ENCODE measurements around the gene DGCR8.

DGCR8 gene

DNA sequence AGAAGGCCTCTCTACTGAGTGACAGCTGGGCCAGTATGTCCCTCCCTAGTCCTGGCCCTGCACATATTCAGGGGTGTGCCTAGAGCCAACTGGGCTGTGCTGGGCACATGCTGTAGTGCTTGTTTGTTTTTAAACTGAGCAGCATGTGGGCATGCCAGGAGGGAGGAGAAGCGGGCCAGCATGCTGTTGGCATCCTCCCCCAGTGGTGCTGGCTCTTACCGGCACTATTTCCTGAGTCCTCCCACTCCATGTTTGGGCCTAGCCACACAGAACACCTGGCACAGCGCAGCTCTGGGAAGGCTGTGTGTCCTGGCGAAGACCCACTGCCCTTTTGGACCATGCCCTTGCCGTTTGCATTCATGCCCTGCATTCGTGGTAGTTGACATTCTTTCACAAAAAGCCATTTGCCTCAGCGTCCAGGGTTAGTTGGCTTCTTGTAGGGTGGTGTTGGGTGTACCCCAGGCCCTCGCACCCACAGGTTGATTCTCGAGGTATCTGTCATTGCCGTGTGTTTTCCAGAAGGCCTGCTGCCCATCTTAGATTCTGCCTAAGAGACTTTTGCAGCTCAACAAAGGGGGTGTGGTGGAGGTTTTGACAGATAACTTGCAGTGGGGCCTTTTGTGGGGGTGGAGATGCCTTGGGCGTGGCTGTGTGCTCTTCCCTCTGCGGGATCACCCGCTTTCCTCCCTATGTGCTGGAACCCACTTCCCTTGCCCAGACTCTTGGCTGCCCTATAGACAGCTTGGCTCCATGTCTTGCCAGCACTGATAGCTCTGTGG is 13.6 kb downstream of the DGCR8 start:
- DNase-seq = no peak

DNA sequence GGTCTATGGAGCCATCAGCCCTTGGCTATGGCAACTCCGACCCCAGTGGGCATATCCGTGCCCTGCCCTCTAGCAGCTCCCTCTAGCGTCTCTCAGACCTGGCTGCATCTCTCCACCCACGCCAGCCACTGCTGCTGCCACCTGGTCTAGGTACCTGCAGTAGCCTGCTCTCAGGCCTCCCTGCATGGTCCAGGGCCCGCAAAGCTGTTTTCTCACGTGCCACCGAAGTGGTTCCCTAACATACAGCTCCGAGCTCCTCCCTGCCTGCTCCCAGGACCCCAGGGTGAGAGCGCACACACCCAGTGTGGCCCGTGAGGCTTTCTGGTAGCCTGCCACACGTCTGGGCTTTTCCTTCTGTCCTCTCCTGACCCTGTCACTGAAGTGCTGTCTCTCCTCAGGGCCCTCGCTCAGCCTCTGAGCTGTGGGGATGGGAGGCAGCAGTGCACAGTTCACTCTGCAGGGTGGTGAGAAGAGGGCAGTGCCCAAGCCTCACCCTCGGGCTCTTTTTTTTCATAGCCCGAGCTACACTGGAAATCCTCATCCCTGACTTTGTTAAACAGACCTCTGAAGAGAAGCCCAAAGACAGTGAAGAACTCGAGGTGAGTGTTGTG is 14.3 kb downstream of the DGCR8 start:
- no peak for DNase-seq

DNA sequence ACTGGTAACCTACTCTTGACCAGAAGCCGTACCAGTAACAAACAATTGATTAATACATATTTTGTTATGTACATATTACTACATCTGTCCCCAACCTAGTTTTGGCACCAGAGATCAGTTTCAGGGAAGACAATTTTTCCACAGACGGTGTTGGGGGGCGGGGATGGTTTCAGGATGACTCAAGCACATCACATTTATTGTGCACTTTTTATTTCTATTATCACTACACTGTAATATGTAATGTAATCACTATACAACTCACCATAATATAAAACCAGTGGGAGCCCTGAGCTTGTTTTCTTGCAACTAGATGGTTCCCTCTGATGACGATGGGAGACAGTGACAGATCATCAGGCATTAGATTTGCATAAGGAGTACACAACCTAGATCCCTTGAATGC is 15.5 kb downstream of the DGCR8 start:
- DNase-seq = no peak

DNA sequence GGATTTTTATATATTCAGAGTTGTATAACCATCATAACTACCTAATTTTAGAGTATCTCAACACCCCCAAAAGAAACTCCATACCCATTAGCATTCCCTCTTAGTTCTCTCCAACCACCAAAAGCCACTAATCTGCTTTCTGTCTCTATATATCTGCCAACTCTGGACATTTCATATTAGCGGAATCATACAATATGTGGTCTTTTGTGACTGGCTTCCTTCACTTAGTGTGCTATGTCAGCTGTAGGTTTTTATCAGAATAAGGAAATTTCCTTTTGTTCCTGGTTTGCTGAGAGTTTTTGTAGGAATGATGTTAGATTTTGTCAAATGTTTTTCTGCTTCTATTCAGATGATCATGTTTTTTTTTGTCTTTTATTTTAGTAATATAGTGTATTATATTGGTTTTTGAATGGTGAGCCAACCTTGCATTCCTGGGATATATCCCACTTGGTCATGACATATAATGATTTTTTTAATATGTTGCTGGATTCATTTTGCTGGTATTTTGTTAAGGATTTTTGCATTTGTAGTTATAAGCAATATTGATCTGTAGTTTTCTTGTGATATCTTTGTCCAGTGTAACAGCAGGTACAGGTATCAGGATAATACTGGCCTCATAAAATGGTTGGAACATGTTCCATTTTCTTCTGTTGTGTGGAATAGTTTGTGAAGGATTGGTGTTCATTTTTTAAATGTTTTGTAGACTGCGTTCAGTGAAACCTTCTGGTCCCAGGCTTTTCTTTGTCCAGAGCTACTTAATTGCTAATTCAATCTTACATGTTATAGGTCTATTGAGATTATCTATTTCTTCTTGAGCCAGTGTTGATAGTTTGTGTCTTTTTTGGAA is 16.8 kb downstream of the DGCR8 start:
- DNase-seq = no peak

DNA sequence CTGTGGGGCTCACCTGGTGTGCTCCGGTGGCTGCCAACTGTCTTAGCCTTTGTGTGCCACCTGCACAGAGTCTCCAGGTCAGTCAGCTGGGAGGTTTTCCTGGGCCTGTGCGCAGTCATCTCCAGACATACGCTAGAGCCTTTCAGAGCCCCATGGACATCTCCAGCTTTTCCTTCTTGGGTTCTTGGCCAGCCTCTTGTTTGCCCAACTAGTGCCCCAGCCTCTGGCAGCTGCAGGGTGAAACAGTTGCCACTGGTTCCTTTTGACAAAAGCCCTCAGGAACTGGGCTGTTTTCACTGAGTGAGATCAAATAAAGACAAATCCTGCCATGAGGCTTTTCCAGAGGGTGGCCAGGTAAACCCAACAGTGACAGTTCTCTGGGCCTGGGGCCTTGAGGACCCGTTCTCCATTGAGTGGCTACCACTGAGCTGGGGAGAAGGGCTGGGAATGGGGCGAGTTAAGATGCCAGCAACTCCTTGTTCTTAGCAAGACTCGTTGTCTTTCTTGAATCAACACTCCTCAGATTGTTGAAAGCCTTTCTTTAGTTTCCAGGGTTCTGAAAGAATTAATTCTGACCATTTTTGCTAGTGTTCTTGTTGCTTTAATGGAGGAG is 19.2 kb downstream of the DGCR8 start:
- DNase-seq = no peak

DNA sequence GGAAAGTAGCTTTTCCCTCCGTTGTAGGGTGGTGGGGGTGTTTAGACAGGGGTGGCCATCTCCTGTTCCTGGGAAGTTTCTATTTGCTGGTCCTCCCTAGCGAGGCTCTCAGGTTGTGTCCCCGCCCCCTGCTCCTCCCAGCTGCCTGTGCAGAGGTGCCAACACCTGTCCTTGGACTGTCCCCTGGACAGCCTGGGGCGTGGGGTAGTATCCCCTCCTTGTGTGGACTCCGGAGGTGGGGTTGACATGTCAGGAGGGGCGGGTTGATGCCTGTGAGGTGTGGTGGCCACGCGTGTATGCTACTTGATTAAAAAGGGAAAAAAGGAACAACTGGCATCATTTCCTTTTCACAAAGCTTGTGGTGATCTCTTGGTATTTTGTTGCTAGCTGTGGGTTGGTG is 21.6 kb downstream of the DGCR8 start:
- DNase-seq = no peak

DNA sequence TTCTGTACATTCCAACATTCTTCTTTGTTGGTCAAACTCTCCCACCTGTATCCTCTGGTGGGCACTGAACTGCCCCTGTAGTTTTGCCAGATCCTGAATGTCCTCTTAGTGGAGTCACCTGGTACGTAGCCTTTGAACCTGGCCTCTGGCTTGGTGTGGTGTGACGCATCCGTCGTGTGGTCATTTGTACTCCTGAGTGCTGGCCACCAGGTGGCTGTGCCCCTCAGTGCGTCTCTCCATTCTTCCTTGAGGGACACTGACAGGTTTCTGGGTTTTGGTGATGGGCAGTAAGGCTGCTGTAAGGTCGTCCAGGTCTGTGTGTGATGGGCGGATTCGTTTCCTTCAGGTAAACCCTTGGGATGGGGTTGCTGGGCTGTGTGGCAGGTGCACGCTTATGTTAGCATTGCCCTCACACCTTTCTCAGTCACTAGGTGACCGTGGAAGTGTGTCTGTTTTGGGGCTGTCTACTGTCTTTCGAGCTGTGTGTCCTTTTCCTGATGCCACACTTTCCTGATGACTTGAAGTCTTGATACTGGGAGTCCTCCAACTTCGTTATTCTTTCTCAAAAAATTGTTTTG is 22.3 kb downstream of the DGCR8 start:
- no peak for DNase-seq

DNA sequence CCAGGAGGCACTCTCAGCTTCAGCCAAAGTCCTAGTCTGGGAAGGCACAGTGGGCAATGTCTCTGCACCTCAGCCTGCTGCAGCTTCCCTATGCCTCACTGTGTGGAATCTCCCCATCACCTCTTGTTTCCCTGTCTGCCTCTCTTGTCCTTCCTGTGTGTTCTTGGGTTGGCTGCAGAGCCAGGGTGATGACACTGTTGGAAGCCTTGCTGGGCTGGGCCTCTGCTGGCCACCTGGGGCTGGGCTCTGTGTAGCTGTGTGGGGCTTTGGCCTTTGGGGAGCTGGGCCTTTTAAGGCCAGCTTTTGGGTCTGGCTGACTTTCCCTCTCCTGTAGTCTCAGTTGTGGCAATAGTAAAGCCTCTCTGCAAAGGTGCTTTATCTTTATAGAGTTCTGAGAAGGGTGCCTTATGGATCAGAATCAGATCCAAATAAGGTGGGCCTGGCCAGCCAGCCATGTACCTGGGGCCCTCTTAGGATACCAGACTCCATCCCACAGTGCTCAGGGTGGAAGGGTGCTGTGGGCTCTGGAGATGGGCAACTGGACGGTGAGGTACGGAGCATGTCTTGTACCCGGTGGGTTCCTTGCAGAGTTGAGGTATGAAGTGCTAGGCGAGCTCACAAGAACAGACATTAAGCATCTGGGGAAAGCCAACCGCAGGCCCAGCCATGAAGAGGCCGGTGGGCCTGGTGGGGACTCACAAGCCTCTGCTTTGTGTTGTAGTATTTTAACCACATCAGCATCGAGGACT is 25.6 kb downstream of the DGCR8 start:
- DNase-seq = no peak

DNA sequence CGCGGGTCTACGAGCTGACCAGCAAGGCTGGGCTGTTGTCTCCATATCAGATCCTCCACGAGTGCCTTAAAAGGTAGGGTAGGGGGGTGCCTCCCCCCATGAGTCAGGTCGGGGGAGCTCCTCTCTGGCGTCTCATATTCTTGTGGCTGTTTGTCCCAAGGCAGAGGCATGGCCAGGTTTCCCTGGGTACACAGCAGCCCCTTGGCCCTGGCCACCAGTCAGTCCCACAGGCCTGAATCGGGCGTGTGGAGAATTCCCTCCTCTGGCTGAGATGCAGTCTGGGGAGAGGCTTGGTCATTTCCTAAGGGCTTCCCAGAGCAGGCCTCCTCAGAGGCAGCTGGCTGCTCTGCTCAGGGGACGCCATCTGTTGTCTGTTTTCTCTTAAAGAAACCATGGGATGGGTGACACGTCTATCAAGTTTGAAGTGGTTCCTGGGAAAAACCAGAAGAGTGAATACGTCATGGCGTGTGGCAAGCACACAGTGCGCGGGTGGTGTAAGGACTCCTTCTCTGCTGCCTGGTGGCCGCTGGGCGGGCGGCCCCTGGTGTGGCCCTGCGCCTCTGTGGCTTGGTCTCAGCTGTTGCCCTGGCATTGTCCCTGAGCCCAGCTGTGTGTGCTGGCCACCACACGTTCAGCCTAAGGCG is 26.3 kb downstream of the DGCR8 start:
- no peak for DNase-seq

DNA sequence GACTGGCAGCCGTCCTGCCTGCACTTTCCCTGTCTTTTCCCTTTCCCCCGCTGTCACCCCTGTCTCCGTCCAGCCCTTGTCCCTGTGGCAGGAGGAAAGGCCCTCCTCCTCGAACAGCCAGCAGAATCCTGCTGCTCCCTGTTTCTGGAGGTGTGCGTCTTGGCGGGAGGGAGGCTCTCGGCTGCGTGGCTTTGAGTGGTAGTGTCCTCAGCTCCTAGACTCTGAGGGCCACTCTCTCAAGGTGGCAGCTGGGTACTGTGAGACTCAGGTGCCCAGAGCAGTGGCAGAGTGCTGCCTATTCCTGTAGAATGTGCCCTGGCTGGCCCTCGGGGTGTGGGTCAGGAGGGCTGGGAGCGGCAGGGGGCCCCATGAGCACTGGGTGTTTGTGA is 26.8 kb downstream of the DGCR8 start:
- DNase-seq = no peak

DNA sequence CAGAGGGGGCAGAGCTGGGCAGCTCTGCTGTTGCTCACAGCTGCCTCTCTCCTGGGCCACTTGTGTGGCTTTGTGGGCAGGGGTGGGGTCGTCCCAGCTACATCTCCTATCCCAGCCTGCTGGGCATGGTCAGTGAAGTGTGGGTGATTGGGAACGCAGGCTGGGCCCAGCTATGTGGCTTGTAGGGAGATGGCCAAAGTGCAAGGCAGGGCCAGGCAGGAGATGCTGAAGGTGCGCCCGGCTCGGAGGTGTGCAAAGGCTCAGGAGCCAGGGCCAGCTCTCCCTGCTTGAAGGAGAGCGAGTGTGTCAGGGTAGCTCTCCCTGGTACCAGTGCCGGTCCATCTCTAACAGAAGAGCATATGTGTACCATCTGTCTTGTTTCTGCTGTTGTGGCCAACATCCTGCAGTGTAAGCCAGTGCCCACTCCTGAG is 27.4 kb downstream of the DGCR8 start:
- no peak for DNase-seq

DNA sequence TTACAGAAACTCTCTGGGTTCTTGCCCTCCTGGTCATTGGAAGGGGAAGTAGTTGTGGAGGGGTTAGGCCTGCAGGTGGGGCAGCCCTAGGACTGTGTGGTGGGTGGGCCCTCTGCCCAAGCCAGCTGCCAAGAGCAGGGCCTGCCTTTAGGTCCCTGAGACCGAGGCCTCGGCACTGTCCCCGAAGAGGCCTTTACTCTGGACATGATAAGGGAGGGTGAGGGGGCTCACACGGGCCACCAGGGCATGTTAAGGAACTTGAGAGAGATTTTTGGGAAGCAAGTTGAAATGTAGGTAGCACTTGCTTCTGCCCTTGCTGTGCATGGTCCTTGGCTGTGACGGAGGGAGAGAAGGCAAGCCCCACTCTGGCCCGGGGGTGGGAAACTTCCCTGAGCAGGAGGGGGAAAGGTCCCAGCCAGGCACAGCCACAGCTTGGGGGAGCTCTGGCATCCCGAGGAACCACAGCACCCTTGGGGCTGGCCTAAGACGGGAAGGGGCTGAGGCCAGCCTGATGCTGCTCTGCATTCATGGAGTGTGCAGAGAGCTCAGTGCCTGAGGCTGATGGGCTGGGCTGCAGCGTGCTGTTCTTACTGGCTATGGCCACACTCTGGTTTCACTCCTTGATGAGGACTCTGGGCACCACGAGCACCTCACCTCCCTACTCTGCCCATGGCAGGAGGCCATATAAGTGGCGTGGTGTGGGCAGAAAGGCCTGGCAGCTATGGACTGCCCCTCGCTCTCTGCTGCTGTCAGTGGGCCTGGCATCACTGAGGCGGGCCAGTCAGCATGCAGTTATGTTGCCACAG is 28.1 kb downstream of the DGCR8 start:
- DNase-seq = no peak

DNA sequence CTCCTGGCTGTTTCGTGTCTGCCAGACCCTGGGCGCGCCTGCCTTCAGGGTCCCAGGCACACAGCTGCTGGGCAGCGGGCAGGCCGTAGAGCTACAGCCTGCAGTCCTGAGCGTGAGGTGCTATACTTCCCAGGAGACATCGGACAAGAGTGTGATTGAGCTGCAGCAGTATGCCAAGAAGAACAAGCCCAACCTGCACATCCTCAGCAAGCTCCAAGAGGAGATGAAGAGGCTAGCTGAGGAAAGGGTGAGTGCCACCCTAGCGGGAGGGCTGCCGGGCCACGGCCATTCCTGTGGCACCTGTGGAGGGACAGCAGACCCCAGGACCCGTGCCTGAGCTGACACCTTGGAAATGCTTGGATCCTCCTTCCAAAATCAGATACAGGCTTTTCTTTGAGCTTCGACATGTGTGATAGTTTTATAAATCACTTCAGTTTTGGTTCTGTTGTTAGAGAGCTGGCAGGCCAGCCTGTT is 28.8 kb downstream of the DGCR8 start:
- no peak for DNase-seq

DNA sequence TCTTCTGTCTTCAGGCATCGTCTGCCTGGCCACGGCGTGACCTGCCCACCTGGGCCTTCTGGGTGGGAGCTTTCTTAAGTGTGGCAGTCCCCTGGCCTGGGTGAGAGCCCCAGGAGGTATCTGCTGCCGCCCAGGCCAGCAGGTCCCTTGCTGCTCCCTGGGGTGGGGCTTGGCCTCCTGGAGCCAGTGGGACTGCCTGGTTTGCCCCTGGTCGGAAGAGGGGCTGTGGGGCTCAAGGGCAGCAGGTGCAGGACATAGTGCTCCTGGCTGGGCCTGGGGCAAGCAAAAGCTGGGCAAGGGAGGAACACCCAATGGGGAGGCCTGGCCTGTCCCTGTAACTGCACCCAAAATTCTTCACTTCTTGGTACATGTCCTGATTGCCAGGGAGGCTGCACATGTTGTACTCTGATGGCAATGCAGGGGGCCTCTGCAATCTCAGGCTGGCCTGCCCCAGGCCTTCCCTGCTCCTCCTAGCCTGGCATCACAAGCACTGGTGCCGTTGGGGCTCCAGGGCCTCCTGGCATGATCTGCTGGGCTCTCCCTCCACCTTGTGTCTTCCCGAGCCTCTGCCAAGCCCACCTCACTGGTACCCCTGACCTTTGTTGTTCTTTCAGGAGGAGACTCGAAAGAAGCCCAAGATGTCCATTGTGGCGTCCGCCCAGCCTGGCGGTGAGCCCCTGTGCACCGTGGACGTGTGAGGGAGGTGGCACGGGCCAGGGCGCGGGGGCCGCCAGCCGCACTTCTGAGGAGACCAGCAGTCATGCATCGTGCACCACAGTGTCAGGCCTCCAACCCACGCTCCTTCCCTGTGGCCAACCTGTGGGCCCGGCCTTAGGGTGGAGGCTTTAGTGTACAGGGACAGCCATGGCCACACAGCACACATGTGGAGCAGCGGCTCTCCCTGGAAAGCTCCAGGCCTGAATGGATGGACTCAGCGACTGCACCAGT is 29.6 kb downstream of the DGCR8 start:
- DNase-seq = no peak

DNA sequence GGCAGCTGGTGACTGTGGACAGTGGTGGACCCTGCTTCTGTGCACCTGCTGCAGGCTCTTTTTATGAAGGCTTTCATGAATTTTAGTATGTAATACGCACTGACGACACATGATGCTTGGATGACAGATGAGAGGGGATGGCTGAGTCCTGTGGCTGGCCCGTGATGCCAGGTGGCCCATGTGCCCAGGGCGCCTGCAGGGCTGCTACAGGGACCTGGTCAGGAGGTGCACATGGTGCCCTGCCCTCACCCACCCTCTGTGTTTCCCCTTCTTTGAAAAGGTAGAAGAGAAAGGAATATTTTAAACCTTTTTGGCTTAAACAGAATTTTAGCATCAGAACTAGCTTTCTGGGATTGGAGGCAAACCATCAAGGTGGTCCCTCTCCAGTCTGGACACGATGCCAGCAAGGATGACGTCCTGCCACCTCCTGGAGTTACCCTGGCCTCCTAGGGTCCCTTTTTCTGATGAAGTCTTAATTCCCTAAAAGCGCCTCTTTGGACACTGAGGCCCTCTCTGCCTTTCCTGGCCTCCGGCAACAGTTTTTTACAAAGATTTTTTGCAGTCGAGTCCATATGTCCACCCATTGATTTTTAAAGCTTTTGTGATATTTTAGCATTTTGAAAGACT is 30.4 kb downstream of the DGCR8 start:
- DNase-seq = no peak

DNA sequence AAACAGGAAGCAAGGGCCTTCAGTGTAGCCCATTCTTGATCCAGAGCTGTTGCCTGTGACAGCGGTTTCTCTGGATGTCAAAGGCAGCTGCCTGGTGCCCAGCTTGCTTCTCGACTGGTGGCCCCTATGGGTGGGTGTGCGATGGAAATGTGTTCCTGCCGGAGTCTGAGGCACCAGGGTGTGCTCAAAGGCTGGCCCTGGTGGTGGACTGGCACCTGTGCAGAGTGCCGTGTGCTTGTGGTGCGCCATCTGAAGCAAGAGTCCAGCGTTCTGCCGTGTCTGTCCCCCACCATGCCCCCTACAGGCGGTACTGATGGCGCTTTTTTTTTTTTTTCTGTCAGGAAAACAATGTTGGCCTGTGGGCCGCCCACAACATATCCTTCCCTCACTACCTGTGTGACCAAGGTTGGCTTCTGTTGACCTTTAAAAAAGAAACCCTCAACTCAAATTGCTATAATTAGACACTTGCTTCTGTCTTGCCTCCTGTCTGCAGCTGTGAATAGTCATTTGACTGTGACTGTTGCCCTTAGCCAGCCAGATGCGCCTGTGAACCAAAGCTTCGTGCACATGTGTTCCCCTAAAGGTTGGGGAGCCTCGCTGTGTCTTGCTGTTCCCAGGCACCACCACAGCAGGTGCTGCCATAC is 31.1 kb downstream of the DGCR8 start:
- no peak for DNase-seq

DNA sequence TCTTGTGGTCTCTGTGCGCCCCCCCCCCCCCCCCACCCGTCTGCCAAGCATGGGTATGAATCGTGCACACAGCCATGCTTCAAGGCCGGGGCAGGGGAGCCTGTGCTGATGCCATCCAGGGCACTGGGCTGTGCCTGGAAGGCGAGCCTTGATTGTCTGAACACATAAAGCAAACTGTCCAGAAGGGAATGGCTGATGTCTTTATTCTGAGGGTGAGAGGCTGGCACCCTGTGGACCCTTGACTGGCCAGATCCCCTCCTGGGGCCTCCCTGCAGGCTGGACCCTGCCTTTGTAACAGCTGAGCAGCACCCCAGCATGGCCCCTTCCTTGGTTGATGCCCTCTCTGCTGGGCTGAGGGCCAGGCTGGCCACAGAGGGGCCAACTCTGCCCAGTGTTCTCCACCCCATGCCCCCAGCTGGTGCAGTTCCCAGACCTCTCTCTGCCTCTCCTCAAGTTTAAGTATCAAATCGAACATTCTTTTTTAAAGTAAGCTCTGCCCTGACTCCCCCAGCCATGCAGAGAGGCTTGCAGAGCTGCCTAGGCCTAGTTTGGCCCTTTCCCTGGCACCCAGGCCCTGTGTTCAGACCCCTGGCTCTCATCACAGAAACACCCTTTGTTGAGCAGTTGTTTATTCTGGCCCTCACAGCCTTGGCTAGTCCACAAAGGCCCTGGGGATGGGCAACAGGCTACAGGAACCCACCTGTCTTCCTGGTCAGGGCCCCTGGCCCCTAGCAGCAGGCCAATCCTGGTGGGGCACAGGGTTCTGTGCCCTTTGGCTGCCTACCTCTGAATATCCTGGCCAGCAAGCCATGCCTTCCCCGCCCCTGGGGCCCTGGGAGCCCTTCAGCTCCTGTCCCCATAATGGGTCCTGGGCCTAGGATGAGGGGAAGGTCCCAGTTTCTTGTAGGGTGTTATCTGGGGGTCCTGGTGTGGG is 31.9 kb downstream of the DGCR8 start:
- no peak for DNase-seq
